Sigmoid colon (tissue), 7 donors: ENCODE results near the gene RASA2. TPM values are rescaled to one million over a fixed set of nuclear protein-coding genes. Genes with fewer than 3 reads are reported as not detected.

Source experiments
- DNase-seq: peaks from one replicate; pipeline ENCODE4 v3.0.0-alpha.2; 2019
- H3K27ac ChIP-seq, 4 donors: fragments of 200-600 bp; sonication (generic); one replicate each; pipeline ENCODE4 v1.5.1; 2016 to 2019; ENCODE audit warnings: mild to moderate bottlenecking in 1 of 4
- H3K27me3 ChIP-seq, 3 donors: fragments of 200-600 bp; sonication (generic); one replicate each; pipeline ENCODE4 v1.5.1; 2019; ENCODE audit warnings: mild to moderate bottlenecking in 1 of 3
- H3K36me3 ChIP-seq, 4 donors: fragments of 200-600 bp; sonication (generic); one replicate each; pipeline ENCODE4 v1.5.1; 2016 to 2019
- H3K4me1 ChIP-seq, 4 donors: fragments of 200-600 bp; sonication (generic); one replicate each; pipeline ENCODE4 v1.5.1; 2017 to 2019
- H3K4me3 ChIP-seq, 4 donors: fragments of 200-600 bp; sonication (generic); one replicate each; pipeline ENCODE4 v1.5.1; 2017 to 2019; ENCODE audit warnings: mild to moderate bottlenecking in 2 of 4, moderate library complexity in 1 of 4
- H3K9me3 ChIP-seq, 4 donors: fragments of 200-600 bp in 3 of 4; sonication (generic) in 3 of 4; one replicate each; pipeline versions ENCODE4 v1.5.1 to v1.6.1; 2013 to 2019
- EP300 ChIP-seq, 4 donors: sonication (generic); formaldehyde crosslinking; IDR thresholded peaks; one replicate each; pipeline ENCODE4 v1.6.1; 2017; ENCODE audit warnings: antibody characterized with exemption in 4 of 4
- POLR2A ChIP-seq, 2 donors: fragments of 450-650 bp; IDR thresholded peaks; one replicate each; pipeline ENCODE4 v1.6.1; 2016; ENCODE audit warnings: antibody characterized with exemption in 2 of 2, mild to moderate bottlenecking in 2 of 2, moderate library complexity in 2 of 2
- POLR2AphosphoS5 ChIP-seq, 4 donors: sonication (generic); formaldehyde crosslinking; IDR thresholded peaks; one replicate each; pipeline ENCODE4 v1.6.1; 2017; ENCODE audit warnings: antibody characterized with exemption in 4 of 4
- WGBS, 2 donors: extraction: QIAGEN DNeasy Blood & Tissue Kit; methylation state at CpG; one replicate each; pipeline ENCODE4 v1.1.7; 2013; 5-methylcytosine and 5-hydroxymethylcytosine counted together
- intact Hi-C: fragments of 100-400 bp; cut with DNase I; formaldehyde crosslinking; loops from one replicate; pipeline ENCODE4 v1.15.1; 2023
- polyA plus RNA-seq, 3 donors: library from polyadenylated mRNA; stranded (reverse); fragments of 200-250 nt; gene quantifications; one replicate each; pipeline ENCODE4 v1.2.3, GENCODE V29; 2013
- total RNA-seq, 4 donors: library from RNA; depleted of rRNA; stranded (reverse); fragments of >200 nt; gene quantifications; one replicate each; pipeline ENCODE4 v1.1.0, GENCODE V29; 2016
- TF ChIP-seq, protein P1 (sequence below), 4 experiments: fragments of 450-650 bp in 3 of 4; fragments of 200-600 bp in 1 of 4; IDR thresholded peaks; one replicate each; pipeline ENCODE4 v1.5.1; 2016 to 2019; ENCODE audit warnings: antibody characterized with exemption in 4 of 4, mild to moderate bottlenecking in 3 of 4, moderate library complexity in 2 of 4
- donor health status: healthy with polysubstance abuse.
- donor health status: Bipolar disorder and iron deficiency.
- donor health status: healthy.

Gene RASA2
- total and polyA plus RNA-seq, 7 donors: 3.2 to 20.5 (median 13.0) TPM

GRCh38 chr3:141660614-141660947, 173.8 kb downstream of the RASA2 start:
- Histone ChIP-seq H3K27ac (peak overlapping the region in 3 of 4 donors; percentile 83 to 94 (median 93)), H3K27me3 (no peaks in the 10 kb centered on the region), H3K9me3 (no peaks in the 10 kb centered on the region), H3K36me3 (no peaks in the 10 kb centered on the region), H3K4me3 (peak overlapping the region; percentile 53 to 73 (median 58)), H3K4me1 (peaks cover 0 to 52% (median 42%) of the 10 kb centered on the region in 4 donors)
- WGBS, 2 donors: 35 to 56% methylated on average over 9 of the region's 9 CpGs
- no peak for TF ChIP-seq POLR2AphosphoS5 (IDR thresholded peaks at IDR 0.05)
- TF ChIP-seq, protein P1, sequence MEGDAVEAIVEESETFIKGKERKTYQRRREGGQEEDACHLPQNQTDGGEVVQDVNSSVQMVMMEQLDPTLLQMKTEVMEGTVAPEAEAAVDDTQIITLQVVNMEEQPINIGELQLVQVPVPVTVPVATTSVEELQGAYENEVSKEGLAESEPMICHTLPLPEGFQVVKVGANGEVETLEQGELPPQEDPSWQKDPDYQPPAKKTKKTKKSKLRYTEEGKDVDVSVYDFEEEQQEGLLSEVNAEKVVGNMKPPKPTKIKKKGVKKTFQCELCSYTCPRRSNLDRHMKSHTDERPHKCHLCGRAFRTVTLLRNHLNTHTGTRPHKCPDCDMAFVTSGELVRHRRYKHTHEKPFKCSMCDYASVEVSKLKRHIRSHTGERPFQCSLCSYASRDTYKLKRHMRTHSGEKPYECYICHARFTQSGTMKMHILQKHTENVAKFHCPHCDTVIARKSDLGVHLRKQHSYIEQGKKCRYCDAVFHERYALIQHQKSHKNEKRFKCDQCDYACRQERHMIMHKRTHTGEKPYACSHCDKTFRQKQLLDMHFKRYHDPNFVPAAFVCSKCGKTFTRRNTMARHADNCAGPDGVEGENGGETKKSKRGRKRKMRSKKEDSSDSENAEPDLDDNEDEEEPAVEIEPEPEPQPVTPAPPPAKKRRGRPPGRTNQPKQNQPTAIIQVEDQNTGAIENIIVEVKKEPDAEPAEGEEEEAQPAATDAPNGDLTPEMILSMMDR (IDR thresholded peaks at IDR 0.05): no peak
- TF ChIP-seq EP300 (IDR thresholded peaks at IDR 0.05): no peak
- no peak for TF ChIP-seq POLR2A (IDR thresholded peaks at IDR 0.05)
- intact Hi-C loops: loop anchor here (2.0 to 10.0 kb wide), 4 partner anchors 77 to 214 kb away; partner anchors contain the start of genes RASA2 and RNF7
- DNase-seq: no peak

GRCh38 chr3:141661229-141662196, 174.7 kb downstream of the RASA2 start:
- no peak overlapping the region for H3K4me3 ChIP-seq
- 84 to 93% methylated on average over 11 of the region's 11 CpGs for WGBS, 2 donors
- H3K27me3 ChIP-seq: no peaks in the 10 kb centered on the region

GRCh38 chr3:141663993-141664392, 177.2 kb downstream of the RASA2 start:
- intact Hi-C loops: loop anchor here (5.0 to 10.0 kb wide), 3 partner anchors 73 to 179 kb away; partner anchors contain the start of genes RASA2 and RNF7

More at GRCh38 chr3:141661229-141662196, 174.7 kb downstream of the RASA2 start:
- H3K36me3 ChIP-seq: no peaks in the 10 kb centered on the region
- peak overlapping the region in 3 of 4 donors; percentile 8 to 94 (median 83) for H3K27ac ChIP-seq
- peaks cover 0 to 44% (median 37%) of the 10 kb centered on the region in 4 donors for H3K4me1 ChIP-seq
- no peak for DNase-seq
- H3K9me3 ChIP-seq: no peaks in the 10 kb centered on the region
- no peak for TF ChIP-seq EP300 (IDR thresholded peaks at IDR 0.05)
- TF ChIP-seq, protein P1 (IDR thresholded peaks at IDR 0.05): no peak
- TF ChIP-seq POLR2AphosphoS5 (IDR thresholded peaks at IDR 0.05): no peak
- TF ChIP-seq POLR2A (IDR thresholded peaks at IDR 0.05): no peak
- intact Hi-C loops: loop anchor here (2.0 to 10.0 kb wide), 4 partner anchors 76 to 213 kb away; partner anchors contain the start of genes RASA2 and RNF7

More at GRCh38 chr3:141663993-141664392, 177.2 kb downstream of the RASA2 start:
- Histone ChIP-seq H3K36me3 (no peaks in the 10 kb centered on the region), H3K9me3 (no peaks in the 10 kb centered on the region), H3K27me3 (no peaks in the 10 kb centered on the region), H3K4me1 (peaks cover 0 to 23% (median 19%) of the 10 kb centered on the region in 4 donors), H3K4me3 (no peak overlapping the region), H3K27ac (no peak overlapping the region)
- no peak for DNase-seq
- TF ChIP-seq EP300 (IDR thresholded peaks at IDR 0.05) (no peak), POLR2A (IDR thresholded peaks at IDR 0.05) (no peak)
- 71 to 75% methylated on average over 8 of the region's 8 CpGs for WGBS, 2 donors

Other genes with a start within 250 kb of the RASA2 start
- 100 to 1,000 TPM; 150 to 178 (median 155) TPM for gene ZBTB38, start 118.5 kb upstream of the RASA2 start, total RNA-seq
- gene ZBTB38, start 118.5 kb upstream of the RASA2 start, polyA plus RNA-seq: 10 to 100 TPM; 16.8 to 23.1 (median 19.9) TPM